Measurements from ENCODE around the gene CCDC83.

The CCDC83 gene

DNA sequence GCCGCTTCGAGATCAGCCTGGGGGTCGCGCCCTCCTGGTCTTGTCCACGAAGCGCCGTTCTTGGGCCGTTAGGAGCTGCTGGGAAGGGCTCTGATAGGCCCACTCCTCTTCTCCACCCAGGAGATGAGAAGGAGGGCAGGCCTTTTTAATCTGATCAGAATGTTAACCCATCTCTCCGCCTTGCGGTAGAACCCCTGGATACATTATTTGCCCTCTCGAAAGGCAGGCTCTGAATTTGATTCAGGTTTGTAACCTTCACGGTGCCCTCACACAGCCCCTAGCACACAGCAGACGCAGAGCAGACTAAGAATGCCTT is at the start of gene CCDC83:
Gene CCDC83, plus strand, starts transcription at position 43 of the 316 bp plus-strand sequence. CDS start 9,741 bp downstream, outside the sequence.
- no peak for DNase-seq

- no peak for DNase-seq
These were observed 49.8 kb upstream of the CCDC83 start for GRCh38 chr11:85805387-85805786.

- DNase-seq = no peak
These were observed 49.2 kb upstream of the CCDC83 start for GRCh38 chr11:85806016-85806415.

- no peak for DNase-seq
These were observed 48.3 kb upstream of the CCDC83 start for GRCh38 chr11:85806876-85807275.

- no peak for DNase-seq
These were observed 46.0 kb upstream of the CCDC83 start for GRCh38 chr11:85809191-85809590.

GRCh38 chr11:85809863-85810262 is 45.3 kb upstream of the CCDC83 start:
- no peak for DNase-seq

DNA sequence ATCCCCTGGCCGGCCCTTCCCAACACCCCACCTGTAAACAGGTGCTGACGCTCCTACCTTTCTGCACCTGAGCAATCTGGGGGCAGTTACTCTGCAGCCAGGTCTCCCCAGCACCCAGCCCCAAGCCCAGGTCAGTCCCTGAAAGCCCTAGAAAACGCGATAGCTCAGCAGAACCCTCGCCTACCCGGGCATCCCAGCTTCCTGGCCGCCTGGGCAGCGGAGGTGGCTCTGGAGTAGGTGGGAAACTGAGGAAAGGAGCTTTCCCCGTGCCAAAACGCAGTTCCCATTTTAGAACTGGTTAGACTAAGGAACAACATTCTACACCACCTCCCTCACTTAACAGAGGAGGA is 44.7 kb upstream of the CCDC83 start:
- no peak for DNase-seq

- peak; percentile 25 to 73 for DNase-seq
These were observed 44.1 kb upstream of the CCDC83 start, which contains the start of gene SYTL2 for GRCh38 chr11:85810871-85811611. Gene SYTL2, minus strand, starts transcription at chr11:85811141. Its CDS starts 53,416 bp downstream, at chr11:85757725.

DNA sequence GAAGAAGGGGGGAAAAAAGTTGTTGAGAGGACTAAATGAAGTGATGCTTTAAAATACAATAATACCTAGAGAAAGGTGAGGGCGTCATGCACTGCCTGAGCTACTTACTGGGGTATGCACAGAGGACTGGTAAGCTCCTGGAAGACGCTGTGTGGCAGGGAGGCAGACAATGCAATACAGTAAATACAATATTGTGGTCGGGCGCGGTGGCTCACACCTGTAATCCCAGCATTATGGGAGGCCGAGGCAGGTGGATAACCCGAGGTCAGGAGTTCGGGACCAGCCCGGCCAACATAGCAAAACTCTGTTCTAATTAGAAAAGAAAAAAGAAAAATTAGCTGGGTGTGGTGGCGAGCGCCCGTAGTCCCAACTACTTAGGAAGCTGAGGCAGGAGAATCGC is 43.6 kb upstream of the CCDC83 start:
- no peak for DNase-seq

GRCh38 chr11:85813721-85814120 is 41.5 kb upstream of the CCDC83 start:
- DNase-seq = no peak

DNA sequence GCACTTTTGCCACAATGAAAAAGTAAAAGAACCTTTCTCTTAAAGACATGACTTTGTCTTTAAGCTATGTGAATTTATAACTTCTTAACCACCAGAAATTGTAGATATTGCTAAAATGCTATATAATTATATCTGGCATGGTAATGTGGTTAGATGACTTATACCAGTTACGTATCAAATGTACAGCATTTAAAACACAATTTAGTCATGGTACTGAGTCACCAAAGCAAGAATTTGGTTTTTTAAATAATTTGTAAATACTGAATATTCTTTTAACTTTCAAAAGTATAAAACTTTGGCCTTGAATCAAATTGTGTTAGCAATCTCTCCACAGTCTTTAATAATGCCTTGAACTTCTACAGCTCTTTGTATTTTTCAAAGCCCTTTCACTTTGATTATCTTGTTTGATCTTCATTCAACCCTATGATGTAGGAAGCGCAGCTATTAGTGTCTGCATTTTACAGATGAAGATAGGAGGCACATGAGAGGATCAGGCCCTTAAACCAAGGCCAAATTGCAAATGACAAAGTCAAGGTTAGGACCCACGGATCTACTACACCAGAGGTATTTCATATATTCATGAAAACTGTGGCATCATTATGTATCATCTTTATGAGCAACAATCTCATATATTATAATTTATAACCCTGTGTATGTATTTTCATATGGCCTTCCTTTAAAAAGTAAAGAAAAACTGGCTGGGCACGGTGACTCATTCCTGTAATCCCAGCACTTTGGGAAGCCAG is 39.8 kb upstream of the CCDC83 start:
- DNase-seq = no peak

DNA sequence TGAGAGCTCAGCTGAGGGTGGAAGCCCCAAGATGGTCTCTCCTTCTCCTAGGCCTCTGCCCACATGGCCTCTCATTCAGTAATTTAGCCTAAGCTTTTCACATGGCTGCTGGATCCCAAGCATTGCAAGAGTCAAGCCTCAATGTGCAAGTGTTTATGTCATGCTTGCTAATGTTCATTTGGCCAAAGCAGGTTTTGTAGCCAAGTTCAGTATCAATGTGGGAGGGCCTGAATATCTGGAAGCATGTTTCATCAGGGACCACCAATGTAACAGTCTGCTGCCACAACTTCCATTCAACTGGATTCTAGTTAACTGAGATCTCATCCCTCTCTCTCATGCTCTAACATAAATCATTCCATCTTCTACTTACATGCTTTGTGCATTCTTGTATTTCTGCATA is 35.7 kb upstream of the CCDC83 start:
- no peak for DNase-seq

GRCh38 chr11:85821636-85822035 is 33.5 kb upstream of the CCDC83 start:
- peak in 1 of 2 experiments; percentile 33 for DNase-seq

GRCh38 chr11:85822814-85823213 is 32.4 kb upstream of the CCDC83 start:
- no peak for DNase-seq

- no peak for DNase-seq
These were observed 31.4 kb upstream of the CCDC83 start for GRCh38 chr11:85823816-85824215.

- no peak for DNase-seq
These were observed 29.6 kb upstream of the CCDC83 start for GRCh38 chr11:85825616-85826015.

DNA sequence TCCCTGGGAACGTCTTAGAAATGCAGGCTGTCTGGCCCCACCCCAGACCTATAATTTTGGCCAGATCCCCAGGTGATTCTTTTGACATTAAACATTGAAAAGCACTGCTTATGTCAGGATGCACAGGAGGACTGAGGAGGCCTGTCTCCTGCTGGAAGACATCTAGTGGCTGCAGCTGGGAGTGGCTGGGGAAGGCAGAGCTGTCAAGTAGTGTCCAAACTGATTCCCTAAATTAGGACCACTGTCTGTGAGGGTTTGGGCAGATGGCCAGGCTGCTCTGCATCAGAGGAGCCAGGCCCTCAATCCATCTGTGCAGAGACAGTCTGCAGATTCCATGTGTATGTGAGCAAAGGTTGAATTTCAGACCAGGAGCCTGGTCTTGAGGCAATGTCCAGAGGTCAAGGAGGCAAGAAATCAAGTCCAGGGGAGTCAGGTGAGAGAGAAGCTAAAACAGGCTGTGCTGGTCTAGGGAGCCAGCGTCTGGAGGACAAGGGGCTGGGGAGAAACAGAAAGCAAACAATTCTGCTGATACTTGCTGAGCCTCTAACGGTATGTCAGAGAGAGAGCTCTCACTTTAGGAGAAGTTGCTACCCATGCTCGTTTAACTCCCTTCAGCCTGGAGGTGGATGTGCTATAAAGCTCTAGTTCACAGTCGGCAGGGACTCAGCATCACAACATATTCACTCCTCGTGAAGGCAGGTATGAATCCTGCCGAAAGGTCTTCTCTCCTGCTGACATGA is 28.9 kb upstream of the CCDC83 start:
- DNase-seq = no peak

GRCh38 chr11:85827748-85828639 is 27.2 kb upstream of the CCDC83 start:
- no peak for DNase-seq

DNA sequence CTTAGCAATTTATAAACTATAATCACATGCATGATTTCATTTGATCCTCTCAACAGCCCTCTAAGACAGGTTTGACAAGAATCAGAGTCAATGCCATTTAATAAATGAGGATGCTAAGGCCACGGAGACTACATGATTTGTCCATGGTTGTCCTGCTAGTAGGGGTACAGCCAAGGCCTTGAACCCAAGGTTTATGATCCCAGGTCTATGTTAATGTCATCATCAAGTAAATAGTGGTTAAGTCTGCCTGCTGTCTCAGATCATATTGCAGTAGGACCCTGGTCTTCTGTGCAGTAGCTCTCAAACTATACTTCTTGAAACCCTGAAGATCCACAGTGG is 26.6 kb upstream of the CCDC83 start:
- no peak for DNase-seq

DNA sequence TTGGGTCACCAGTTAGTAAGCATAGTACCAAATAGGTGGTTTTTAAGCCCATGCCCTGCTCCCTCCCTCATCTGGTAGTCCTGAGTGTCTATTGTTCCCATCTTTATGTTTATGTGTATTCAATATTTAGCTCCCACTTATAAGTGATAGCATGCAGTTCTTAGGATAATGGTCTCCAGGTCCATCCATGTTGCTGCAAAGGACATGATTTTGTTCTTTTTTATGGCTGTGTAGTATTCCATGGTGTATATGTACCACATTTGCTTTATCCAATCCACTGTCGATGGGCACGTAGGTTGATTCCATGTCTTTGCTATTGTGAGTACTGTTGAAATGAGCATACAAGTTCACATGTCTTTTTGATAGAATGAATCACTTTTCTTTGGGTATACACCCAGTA is 26.0 kb upstream of the CCDC83 start:
- no peak for DNase-seq

DNA sequence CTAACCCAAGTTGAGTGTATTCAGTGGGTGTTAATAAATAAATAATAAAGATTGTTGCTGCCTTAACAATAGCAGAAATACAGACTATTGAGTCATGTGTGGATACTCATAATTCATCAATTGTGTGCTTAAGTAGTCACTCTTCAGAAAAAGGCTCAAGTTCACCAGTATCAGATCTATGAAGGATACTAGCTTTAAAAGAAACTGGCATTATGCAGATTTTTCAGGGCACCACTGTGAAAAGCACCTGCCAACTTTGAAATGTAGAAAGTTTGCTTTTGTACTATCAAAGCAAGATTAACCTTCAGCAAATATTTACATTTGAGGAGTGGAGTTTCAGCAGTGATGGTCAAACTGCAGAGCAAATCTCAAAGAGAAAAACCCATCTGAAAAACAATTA is 24.1 kb upstream of the CCDC83 start:
- no peak for DNase-seq

DNA sequence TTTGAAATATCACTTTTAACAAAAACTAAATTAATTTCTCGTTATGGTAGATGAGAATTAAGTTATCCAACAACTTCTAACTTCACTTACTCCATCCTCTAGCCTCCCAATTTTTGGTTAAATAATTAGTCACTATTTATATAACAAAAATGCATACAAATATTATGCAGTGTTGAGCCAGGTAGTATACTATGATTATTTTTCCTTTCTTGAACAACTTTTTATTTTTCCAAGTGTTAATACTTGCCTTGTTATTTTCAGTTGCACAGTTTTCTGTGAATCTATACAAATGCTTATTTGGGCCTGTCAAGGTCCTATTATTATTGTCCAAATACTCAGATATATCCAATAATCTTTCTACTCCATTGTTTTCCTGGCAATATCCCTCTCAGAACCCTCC is 19.9 kb upstream of the CCDC83 start:
- no peak for DNase-seq

- DNase-seq = no peak
These were observed 19.5 kb upstream of the CCDC83 start for GRCh38 chr11:85835729-85836128.
